Stomach (tissue), 9 donors: ENCODE measurements around the gene GRK1. TPM values are rescaled to one million over a fixed set of nuclear protein-coding genes. Genes with fewer than 3 reads are reported as not detected.
A peak's percentile ranks its signal among the peaks of the same experiment; 100 is the strongest.

Experiments
- DNase-seq, 2 donors: peaks; one replicate each; pipeline versions ENCODE4 v3.0.0 to v3.0.0-alpha.2; 2013 to 2019
- H3K27ac ChIP-seq, 5 donors: fragments of 200-600 bp in 4 of 5; sonication (generic) in 4 of 5; one replicate each; pipeline ENCODE4 v1.5.1; 2013 to 2019; ENCODE audit warnings: mild to moderate bottlenecking in 1 of 5, moderate library complexity in 1 of 5
- H3K27me3 ChIP-seq, 3 donors: fragments of 200-600 bp; sonication (generic); one replicate each; pipeline ENCODE4 v1.5.1; 2017 to 2019; ENCODE audit warnings: mixed run types in 1 of 3
- H3K36me3 ChIP-seq, 4 donors: fragments of 200-600 bp; sonication (generic); 1 replicate in 3 of 4; 2 replicates in 1 of 4; pipeline ENCODE4 v1.5.1; 2016 to 2019
- H3K4me1 ChIP-seq, 4 donors: fragments of 200-600 bp; sonication (generic); one replicate each; pipeline ENCODE4 v1.5.1; 2016 to 2019
- H3K4me3 ChIP-seq, 4 donors: fragments of 200-600 bp; sonication (generic) in 3 of 4; one replicate each; pipeline ENCODE4 v1.5.1; 2016 to 2019; ENCODE audit warnings: mild to moderate bottlenecking in 1 of 4
- H3K9me3 ChIP-seq, 4 donors: fragments of 200-600 bp; sonication (generic); one replicate each; pipeline ENCODE4 v1.5.1; 2016 to 2019
- EP300 ChIP-seq: sonication (generic); formaldehyde crosslinking; IDR thresholded peaks from one replicate; pipeline ENCODE4 v1.6.1; 2017; ENCODE audit warnings: antibody characterized with exemption
- POLR2A ChIP-seq, 4 donors: fragments of 450-650 bp; IDR thresholded peaks; one replicate each; pipeline ENCODE4 v1.6.1; 2016; ENCODE audit warnings: antibody characterized with exemption in 4 of 4, control low read depth in 2 of 4, mild to moderate bottlenecking in 1 of 4, moderate library complexity in 1 of 4
- POLR2AphosphoS5 ChIP-seq, 3 donors: sonication (generic); formaldehyde crosslinking; IDR thresholded peaks; one replicate each; pipeline ENCODE4 v1.6.1; 2016; ENCODE audit warnings: antibody characterized with exemption in 3 of 3
- WGBS, 5 donors: extraction: QIAGEN DNeasy Blood & Tissue Kit in 3 of 5; methylation state at CpG; one replicate each; pipeline versions ENCODE4 v1.1.5 to v1.1.7; 2013 to 2018; 5-methylcytosine and 5-hydroxymethylcytosine counted together
- intact Hi-C: fragments of 100-400 bp; cut with DNase I; formaldehyde crosslinking; loops from one replicate; pipeline ENCODE4 v1.15.1; 2023; ENCODE audit warnings: low total_unique reads
- polyA plus RNA-seq, 3 donors: library from polyadenylated mRNA; stranded (reverse); fragments of 200-250 nt; gene quantifications; one replicate each; pipeline ENCODE4 v1.2.3, GENCODE V29; 2013
- total RNA-seq, 5 donors: library from RNA; depleted of rRNA; stranded (reverse); fragments of >200 nt; gene quantifications; one replicate each; pipeline versions ENCODE4 v1.1.0 to v1.2.3, GENCODE V29; 2014 to 2016
- TF ChIP-seq, protein P1 (sequence below), 7 experiments: fragments of 450-650 bp in 4 of 7; fragments of 200-600 bp in 3 of 7; sonication (generic) in 3 of 7; IDR thresholded peaks; one replicate each; pipeline ENCODE4 v1.5.1; 2016 to 2019; ENCODE audit warnings: antibody characterized with exemption in 7 of 7, control low read depth in 2 of 7, mild to moderate bottlenecking in 1 of 7
- donor health status: healthy with polysubstance abuse.
- donor health status: Bipolar disorder and iron deficiency.
- donor health status: healthy.

The GRK1 gene
- total and polyA plus RNA-seq, 8 donors = not detected

DNA sequence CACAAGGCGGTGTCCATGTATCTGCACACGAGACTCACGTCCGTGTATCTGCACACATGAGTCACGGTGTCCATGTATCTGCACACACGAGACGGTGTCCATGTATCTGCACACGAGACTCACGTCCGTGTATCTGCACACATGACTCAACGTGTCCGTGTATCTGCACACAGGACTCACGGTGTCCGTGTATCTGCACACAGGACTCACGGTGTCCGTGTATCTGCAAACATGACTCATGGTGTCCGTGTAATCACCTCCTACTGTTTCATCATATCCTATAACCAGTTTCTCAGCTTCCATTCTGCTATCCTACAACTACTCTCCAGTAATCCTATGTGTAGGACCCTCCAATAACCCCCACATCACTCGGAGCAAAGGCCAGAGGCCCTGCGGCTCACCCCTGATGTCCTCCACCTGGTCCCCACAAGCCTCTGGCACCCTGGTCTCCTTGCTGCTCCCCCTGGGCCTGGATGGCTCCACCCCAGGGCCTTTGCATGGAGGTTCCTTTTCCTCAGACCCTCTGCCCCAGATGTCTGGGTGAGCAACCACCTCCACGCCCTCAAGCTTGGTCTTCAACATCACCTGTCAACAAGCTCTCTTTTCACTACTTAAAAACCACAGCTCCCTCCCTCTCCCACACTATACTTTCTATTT lies 89.5 kb downstream of the GRK1 start:
- intact Hi-C loops = no loop called here
- H3K4me1 ChIP-seq = peaks cover 7 to 23% (median 19%) of the 10 kb centered on the region in 4 donors
- no peak for DNase-seq
- TF ChIP-seq POLR2AphosphoS5 (IDR thresholded peaks at IDR 0.05) (no peak), POLR2A (IDR thresholded peaks at IDR 0.05) (no peak), EP300 (no peak)
- TF ChIP-seq, protein P1, sequence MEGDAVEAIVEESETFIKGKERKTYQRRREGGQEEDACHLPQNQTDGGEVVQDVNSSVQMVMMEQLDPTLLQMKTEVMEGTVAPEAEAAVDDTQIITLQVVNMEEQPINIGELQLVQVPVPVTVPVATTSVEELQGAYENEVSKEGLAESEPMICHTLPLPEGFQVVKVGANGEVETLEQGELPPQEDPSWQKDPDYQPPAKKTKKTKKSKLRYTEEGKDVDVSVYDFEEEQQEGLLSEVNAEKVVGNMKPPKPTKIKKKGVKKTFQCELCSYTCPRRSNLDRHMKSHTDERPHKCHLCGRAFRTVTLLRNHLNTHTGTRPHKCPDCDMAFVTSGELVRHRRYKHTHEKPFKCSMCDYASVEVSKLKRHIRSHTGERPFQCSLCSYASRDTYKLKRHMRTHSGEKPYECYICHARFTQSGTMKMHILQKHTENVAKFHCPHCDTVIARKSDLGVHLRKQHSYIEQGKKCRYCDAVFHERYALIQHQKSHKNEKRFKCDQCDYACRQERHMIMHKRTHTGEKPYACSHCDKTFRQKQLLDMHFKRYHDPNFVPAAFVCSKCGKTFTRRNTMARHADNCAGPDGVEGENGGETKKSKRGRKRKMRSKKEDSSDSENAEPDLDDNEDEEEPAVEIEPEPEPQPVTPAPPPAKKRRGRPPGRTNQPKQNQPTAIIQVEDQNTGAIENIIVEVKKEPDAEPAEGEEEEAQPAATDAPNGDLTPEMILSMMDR (IDR thresholded peaks at IDR 0.05) = no peak
- no peaks in the 10 kb centered on the region for H3K9me3 ChIP-seq
- 89 to 96% (median 90%) methylated on average over 20 of the region's 20 CpGs for WGBS, 5 donors
- peaks cover 0 to 32% (median 14%) of the 10 kb centered on the region in 3 donors for H3K27me3 ChIP-seq
- H3K36me3 ChIP-seq = no peaks in the 10 kb centered on the region
- no peak overlapping the region for H3K27ac ChIP-seq
- no peak overlapping the region for H3K4me3 ChIP-seq

DNA sequence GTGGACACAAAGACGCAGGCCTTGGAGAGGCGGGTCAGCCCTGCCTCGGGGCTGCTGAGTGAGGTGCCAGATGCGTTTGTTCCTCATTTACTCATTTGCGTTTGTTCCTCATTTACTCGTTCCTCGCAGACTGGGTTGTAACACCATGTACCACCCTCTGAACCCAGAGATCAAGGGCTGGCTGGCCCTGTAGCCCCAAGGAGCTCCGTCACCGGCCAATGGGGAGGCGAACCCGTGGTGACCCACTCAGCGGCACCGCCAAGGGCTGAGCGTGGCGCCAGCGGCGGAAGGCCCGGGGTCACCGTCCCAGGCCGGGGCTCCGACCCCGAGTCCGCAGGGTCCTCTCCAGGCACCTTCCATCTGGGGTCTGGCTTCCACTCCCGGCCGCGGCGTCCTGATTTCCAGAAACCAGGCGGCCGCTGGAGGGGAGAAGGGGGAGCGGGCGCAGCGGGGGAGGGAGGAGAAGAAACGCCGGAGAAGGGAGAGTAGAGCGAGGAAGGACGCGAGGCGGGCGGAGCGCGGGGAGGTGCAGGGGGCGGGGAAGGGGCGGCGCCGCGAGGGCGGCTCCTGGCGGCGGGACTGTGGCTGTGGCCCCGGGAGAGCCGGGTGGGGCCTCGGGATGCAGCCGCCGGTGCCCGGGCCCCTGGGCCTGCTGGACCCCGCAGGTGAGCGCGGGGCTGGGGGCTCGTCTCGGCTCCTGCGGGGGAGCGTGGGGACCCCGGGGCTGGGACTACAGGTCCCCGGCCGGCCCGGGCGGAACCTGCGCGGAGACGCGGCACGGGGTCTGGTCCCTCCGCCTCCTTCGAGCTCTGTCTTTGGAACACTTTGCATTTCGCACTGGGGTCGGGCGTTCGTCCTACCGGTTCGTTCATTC lies 91.9 kb downstream of the GRK1 start, which contains the start of gene TMEM255B:
Gene TMEM255B (plus strand): TSS at position 576 of the 874 bp plus-strand sequence. CDS start 44 bp downstream, at position 620.
- intact Hi-C loops = no loop called here
- Histone ChIP-seq H3K4me3 (peak within 1 kb of the TSS; percentile 65 to 85 (median 76)), H3K27me3 (peaks cover 0 to 44% (median 18%) of the 10 kb centered on the region in 3 donors), H3K9me3 (no peaks in the 10 kb centered on the region), H3K27ac (peak within 1 kb of the TSS; percentile 49 to 88 (median 83)), H3K4me1 (peaks cover 7 to 23% (median 19%) of the 10 kb centered on the region in 4 donors), H3K36me3 (no peaks in the 10 kb centered on the region)
- peak; percentile 88 to 92 for DNase-seq
- no peak for TF ChIP-seq EP300
- TF ChIP-seq, protein P1 (IDR thresholded peaks at IDR 0.05) = peak in 3 of 7 experiments; percentile 27 to 69 (median 34)
- 1 to 2% (median 1%) methylated on average over 55 to 80 of the region's 80 CpGs for WGBS, 5 donors

DNA sequence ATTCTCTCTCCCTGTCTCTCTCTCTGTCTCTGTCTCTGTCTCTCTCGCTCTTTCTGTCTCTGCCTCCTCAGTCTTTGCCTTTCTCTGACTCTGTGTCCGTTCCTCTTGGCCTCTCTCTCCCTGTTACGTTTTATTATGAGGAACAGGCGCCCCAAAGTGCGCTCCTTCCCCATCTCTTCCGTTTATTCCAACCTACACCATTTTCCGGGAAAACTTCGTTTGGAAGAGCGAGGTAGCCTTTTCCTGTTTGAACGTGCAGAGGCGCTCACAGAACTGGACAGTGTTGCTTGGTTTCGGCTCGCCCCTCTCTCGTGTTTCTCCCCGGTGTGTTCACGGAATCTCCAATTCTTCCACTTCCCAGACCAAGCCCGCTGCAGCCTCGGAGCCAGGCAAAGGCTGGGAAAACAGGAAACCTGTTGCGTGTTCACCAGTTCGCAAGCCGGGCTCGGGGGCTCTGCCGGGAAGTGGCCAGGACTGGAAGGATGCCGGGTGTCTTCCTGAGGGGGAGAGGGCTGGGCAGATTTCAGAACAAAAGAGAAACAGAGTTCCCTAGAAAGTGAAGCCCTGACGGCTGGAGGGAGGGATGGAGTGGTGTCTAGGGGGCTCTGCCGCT lies 92.6 kb downstream of the GRK1 start:
- 0 to 2% (median 1%) methylated on average over 26 of the region's 26 CpGs for WGBS, 5 donors
- intact Hi-C loops = no loop called here
- no peaks in the 10 kb centered on the region for H3K36me3 ChIP-seq
- peaks cover 7 to 23% (median 19%) of the 10 kb centered on the region in 4 donors for H3K4me1 ChIP-seq
- H3K9me3 ChIP-seq = no peaks in the 10 kb centered on the region
- peaks cover 0 to 51% (median 18%) of the 10 kb centered on the region in 3 donors for H3K27me3 ChIP-seq
- peak; percentile 25 to 43 for DNase-seq
- peak overlapping the region; percentile 65 to 85 (median 76) for H3K4me3 ChIP-seq
- H3K27ac ChIP-seq = peak overlapping the region in 4 of 5 donors; percentile 75 to 88 (median 85)
- TF ChIP-seq POLR2AphosphoS5 (IDR thresholded peaks at IDR 0.05) (peak in 1 of 3 donors; percentile 27), POLR2A (IDR thresholded peaks at IDR 0.05) (no peak), EP300 (peak; percentile 11)
- TF ChIP-seq, protein P1 (IDR thresholded peaks at IDR 0.05) = no peak

DNA sequence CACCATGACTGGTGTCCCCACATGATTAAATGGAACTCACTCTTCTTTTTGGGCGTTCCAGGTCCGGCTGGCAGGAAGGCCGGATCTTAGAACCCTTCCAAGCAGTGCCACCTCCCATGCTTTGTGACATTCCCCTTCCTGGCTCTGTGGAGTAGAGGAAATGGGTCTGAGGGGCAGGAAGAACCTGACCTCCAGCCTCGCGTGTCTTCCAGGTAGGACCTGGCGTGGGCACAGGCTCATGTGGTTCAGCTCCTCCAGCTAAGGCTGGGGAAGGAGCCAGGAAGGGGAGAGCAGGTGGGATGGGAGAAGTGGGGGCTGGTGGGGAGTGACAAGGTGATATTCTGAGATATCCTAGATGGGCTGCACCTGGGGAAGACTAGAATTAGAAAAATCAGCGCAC lies 94.1 kb downstream of the GRK1 start:
- Histone ChIP-seq H3K27me3 (peaks cover 0 to 53% (median 18%) of the 10 kb centered on the region in 3 donors), H3K36me3 (no peaks in the 10 kb centered on the region), H3K4me1 (peaks cover 7 to 23% (median 19%) of the 10 kb centered on the region in 4 donors), H3K4me3 (no peak overlapping the region), H3K9me3 (no peaks in the 10 kb centered on the region), H3K27ac (no peak overlapping the region)
- peak in 1 of 2 donors; percentile 14 for DNase-seq
- intact Hi-C loops = no loop called here
- no peak for TF ChIP-seq POLR2A (IDR thresholded peaks at IDR 0.05)
- TF ChIP-seq, protein P1 (IDR thresholded peaks at IDR 0.05) = no peak
- TF ChIP-seq EP300 = no peak
- TF ChIP-seq POLR2AphosphoS5 (IDR thresholded peaks at IDR 0.05) = no peak
- 77 to 89% (median 85%) methylated on average over 7 of the region's 7 CpGs for WGBS, 5 donors
